Dedifferentiated amniotic fluid mesenchymal stem cell (primary cell): ENCODE data around the gene PRKAR2A.

Source experiments
- DNase-seq: peaks from one replicate; pipeline ENCODE4 v3.0.0-alpha.2; 2016; ENCODE audit errors: extremely low spot score

PRKAR2A gene

DNA sequence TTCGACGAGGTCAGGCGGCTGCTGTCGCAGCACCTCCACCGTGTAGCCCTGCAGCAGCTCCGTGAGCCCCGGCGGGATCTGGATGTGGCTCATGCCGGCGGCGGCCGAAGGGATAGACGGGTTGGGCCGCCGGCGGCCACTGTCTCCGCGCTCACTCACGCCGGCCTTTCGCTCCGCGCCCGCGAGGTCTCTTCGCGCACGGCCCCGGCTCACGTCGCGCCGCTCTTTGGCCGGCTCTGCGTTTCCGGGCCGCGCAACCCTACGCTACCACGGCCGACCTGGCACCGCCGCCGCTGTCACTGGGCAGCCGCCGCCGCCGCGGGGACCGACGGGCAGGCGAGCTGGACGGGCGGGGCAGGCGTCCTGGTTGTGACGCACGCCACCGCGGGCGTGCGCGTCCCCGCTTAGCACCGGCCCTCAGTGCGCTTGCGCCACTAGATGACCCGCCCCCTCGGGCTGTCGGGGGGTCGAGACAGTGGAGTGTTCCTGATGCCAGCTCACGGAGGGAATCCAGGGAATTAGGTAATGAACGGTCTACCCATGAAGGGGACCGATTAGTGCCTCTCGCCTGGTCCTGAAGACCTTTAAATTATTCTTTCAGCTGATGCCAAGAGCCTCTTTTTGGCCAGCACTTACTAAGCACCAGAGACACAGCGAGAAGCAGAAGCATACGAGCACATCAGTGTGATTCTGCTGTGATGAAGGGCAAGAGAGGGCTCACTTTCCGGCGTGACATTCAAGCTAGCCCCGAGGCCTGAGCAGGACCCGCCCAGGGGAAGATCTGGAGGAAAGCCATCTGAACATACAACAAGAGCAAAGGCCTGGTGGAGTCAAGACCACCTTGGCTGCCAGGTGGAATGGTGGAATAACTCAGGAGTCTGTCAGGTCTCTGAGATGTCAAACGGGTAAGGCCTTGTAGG lies at the start of gene PRKAR2A:
PRKAR2A (minus strand) TSS at position 371 of the 920 bp plus-strand sequence; CDS start at position 93, 278 bp downstream.
- DNase-seq, result peak; percentile 70

- no peak for DNase-seq
These were observed 49.3 kb upstream of the PRKAR2A start for GRCh38 chr3:48896936-48897335.

DNA sequence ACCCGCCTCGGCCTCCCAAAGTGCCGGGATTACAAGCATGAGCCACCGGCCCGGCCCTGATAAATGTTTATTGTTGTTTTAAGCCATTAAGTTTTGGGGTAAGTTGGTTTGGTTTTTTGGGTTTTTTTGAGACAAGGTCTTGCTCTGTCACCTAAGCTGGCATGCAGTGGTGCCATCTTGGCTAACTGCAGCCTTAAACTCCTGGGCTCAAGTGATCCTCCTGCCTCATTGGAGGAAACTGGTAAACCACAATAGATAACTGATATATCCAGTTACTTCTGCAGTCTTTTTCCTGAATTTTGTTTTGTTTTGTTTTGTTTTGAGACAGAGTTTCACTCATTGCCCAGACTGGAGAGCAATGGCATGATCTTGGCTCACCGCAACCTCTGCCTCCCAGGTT lies 46.8 kb upstream of the PRKAR2A start:
- DNase-seq, result no peak

- DNase-seq, result no peak
These were observed 43.9 kb upstream of the PRKAR2A start for GRCh38 chr3:48891606-48892005.

- no peak for DNase-seq
These were observed 38.1 kb upstream of the PRKAR2A start for GRCh38 chr3:48885753-48886152.

DNA sequence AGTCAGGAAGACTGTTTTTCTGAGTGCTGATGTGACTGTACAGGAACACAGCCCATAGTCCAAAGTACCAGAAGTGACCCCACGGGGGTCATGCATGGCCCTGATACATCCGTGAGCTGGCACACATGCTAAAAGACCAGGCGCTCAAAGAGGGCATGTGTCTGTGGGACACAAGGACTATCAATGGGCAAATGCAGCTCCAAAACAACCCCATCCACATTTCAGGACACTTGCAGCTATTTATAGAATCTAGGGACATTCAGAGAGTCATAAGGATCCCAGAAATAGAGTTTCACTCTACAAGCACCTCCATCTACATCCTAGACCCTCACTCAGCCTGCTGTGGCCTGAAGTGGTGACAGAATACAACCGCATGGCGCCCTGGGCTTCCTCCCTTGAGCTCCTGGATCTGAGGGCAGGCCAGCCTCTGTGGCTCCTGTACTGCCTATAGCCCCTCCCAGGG lies 34.0 kb upstream of the PRKAR2A start:
- DNase-seq, result no peak

DNA sequence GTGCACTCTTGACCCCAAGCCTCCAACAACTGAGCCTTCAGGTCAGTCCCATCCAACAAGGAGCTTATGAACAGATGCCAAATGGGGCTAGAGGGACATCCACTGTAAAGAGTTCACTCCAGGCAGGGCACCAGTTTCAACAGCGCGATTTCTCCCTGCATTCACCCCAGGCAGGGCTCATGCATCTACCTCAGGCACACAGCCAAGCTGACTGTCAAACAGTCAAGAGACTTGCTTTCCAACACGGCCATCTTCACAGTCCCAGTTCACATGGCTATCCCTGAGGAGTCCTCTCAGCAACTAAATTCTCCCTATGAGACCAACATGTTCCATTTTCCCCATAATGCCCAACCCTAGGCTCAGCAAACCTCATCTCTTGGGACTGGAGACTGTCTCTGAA lies 33.3 kb upstream of the PRKAR2A start:
- no peak for DNase-seq

DNA sequence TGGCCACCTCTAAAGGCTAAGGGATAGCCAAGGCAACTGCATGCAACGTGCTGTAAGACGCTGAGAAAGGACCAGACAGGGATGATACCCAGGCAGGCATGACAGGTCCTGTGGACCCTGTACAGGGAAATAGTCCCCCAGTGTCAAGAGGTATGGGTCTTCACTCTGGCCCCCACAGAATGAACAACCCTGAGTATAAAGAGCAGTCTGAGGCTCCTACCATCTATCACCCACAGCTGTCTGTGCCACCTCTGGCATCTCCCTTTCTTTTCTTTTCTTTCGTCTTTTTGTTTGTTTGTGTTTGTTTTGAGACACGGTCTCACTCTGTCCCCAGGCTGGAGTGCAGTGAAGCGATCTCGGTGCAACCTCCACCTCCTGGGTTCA lies 32.3 kb upstream of the PRKAR2A start:
- DNase-seq, result no peak

GRCh38 chr3:48879307-48879993 lies 31.8 kb upstream of the PRKAR2A start:
- no peak for DNase-seq

GRCh38 chr3:48877671-48878070 lies 30.0 kb upstream of the PRKAR2A start:
- DNase-seq, result no peak

DNA sequence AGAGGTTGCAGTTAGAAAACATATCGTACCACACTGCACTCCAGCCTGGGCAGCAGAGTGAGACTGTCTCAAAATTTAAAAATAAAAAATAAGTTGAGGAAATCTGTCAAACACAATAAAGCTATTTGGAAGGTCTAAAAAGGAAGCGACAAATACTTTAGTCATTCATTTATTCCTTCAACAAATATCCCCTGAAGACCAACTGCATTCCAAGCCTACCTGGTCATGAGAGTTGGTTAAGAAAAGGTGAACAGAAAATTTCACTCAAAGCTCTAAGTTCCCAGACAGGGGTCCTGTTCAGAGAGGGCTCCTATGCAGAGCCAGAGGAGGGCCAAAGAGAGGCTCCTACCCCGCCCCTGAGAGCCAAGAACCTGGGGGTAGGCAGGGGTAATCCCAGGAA lies 15.4 kb upstream of the PRKAR2A start:
- no peak for DNase-seq

GRCh38 chr3:48859206-48859605 lies 11.5 kb upstream of the PRKAR2A start:
- no peak for DNase-seq

DNA sequence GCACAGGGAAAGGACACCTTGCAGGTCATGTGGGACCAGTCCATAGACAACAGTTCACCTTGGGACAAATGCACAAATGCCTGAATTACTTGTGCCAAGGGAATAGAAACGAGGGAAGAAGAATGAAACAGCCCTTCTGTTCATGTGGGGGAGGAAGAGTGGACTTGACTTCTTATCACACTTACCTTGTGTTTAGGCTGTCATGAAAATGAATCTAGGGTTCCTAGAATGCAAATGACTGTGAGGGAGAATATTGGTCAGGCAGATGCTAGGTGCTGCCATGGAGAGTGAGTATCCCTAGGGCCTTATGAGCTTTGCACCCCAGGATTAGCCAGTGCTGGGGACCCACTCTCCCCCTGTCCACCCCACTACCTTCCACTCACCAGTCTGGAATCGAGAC lies 11.0 kb upstream of the PRKAR2A start:
- no peak for DNase-seq

DNA sequence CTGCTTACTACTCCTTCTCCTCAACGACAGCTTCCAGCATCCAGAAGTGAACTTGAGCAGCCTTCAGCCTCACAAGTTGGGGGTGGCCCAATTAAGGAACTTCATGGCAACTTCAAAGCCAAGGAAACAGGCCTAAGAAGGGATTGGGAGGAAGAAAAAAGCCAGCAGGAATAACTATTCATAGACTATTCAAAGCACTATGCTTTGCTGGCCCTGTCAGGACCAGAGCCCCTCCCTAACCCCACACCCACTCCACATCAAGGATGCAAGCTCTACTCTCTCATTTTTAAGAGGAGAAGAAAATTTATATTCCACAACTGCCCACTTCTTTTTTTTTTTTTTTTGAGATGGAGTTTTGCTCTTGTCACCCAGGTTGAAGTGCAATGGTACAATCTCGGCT lies 10.0 kb upstream of the PRKAR2A start:
- no peak for DNase-seq

- no peak for DNase-seq
These were observed 8.8 kb upstream of the PRKAR2A start for GRCh38 chr3:48856469-48856868.

GRCh38 chr3:48855681-48856447 lies 8.2 kb upstream of the PRKAR2A start:
- DNase-seq, result no peak

DNA sequence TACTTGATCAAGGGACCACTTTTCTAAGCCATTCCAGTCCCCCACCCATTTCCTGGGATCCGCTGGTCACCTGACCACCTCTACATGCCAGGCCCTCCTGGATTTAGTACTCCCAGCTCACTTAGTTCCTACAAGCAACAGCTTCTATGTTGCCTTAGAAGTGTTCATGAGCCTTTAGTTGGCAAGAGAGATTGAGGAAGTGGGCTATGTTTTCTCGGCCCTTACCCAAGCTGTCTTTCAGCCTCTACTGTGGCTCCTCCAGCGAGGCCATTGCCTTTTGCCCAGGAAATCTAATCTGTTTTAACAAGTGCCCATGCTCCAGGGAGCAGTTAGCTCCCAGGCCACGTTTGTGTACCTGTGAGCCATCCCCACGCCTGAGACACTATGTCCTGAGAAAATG lies 4.5 kb upstream of the PRKAR2A start:
- no peak for DNase-seq

DNA sequence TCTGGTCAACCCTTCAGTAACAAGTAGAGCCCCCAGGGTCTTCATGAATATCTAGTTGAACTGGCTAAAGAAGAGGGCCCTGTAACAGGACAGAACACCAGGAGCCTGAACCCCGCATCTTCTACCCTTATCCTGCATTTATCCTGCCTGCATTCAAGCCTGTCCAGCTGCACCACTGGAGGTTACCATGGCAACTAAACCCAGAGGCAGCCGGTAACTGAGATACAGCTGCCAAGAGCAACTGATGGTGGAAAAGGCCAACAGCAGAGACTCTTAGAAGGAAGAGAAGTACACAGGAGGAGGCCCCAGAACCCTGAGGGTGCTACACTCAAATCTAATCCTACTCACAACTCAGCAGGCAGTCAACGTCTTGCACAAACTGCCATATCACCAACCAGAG lies 3.7 kb upstream of the PRKAR2A start:
- no peak for DNase-seq

- DNase-seq, result no peak
These were observed 1.3 kb upstream of the PRKAR2A start for GRCh38 chr3:48848816-48849515.

DNA sequence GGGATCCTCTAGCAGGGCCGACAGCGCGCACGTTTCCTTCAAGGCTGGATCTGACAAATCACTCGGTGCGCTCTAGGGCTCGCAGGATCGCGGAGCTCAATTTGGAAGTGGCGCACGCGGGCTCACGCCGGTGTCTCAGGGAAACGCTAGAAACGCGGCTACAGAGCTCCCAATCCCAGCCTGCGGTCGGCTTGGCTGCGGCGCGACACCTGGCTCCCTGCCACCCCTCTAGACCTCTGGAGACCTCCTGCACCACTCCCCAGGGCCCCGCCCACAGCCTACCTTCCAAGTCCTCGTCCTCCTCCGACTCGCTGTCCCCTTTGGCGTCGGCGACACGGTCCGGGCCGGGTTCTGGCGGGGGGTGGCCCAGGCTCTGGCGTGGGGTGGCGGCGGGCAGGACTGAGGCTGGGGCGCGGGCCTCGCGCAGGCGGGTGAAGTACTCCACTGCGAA lies 596 bp downstream of the PRKAR2A start:
- peak; percentile 60 for DNase-seq

GRCh38 chr3:48845170-48845569 lies 2.5 kb downstream of the PRKAR2A start:
- DNase-seq, result peak; percentile 15

DNA sequence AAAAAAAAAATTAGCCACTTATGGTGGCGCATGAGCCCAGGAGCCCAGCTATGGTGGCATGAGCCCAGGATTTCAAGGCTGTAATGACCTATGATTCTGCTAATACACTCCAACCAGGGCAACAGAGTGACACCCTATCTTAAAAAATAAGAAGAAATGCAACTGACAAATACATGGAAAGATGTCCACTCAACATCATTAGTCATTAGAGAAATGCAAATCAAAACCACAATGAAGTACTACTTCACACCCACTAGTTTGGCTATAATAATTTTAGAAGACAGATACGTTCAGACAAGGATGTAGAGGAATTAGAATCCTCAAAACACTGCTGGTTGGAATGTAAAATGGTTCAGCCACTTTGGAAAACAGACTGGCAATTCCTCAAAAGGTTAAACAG lies 10.5 kb downstream of the PRKAR2A start:
- DNase-seq, result no peak
